K562 (cell line): Measurements from ENCODE around the gene STYX. TPM values are rescaled to one million over a fixed set of nuclear protein-coding genes. Genes with fewer than 3 reads are reported as not detected.

Experiments used
- ATAC-seq: fragments of 200-7000 bp; cut with Tn5 transposase; 3 replicates; pipeline ENCODE4 v1.9.1; 2020; ENCODE audit warnings: moderate library complexity
- BruUV-seq: library from RNA; stranded (reverse); fragments of 400-500 nt; replicated peaks from 2 replicates; lab custom pipeline; 2021; lab: Mats Ljungman, UMichigan
- CTCF ChIA-PET: fragments of 300-600 bp; formaldehyde crosslinking; extraction: SDS; loops from one replicate; lab custom pipeline; 2021; ENCODE audit warnings: low intra/inter-chr PET ratio; lab: Yijun Ruan, JAX
- POLR2A ChIA-PET: fragments of 300-600, 350-650 bp; sonication (Branson Sonifier 250); formaldehyde crosslinking; extraction: SDS; loops from one replicate; lab custom pipeline; 2021; ENCODE audit warnings: antibody characterized with exemption, inconsistent platforms; lab: Yijun Ruan, JAX
- DNase-seq, 4 experiments: peaks; one replicate each; pipeline versions ENCODE4 v3.0.0 to v3.0.0-alpha.2; 2011 to 2018; ENCODE audit warnings: low spot score in 3 of 4, mixed read lengths in 3 of 4; ENCODE audit errors: extremely low read depth in 1 of 4
- FAIRE-seq: peaks from 2 replicates; lab custom pipeline; 2011; peaks lifted over from hg19 to GRCh38; lab: Jason Lieb, UNC
- H2AFZ ChIP-seq: 2 replicates; pipeline ENCODE4 v1.6.0; 2011; ENCODE audit warnings: low read depth, low read length, control low read depth, inconsistent platforms
- H3K27ac ChIP-seq: fragments of 200-600 bp; 3 replicates; pipeline ENCODE4 v1.8.0; 2011; ENCODE audit warnings: low read depth, mild to moderate bottlenecking, control low read depth, inconsistent platforms, low read length, moderate library complexity, mixed read lengths; ENCODE audit errors: extremely low read depth
- H3K27me3 ChIP-seq, 2 experiments: fragments of 300-600 bp in 1 of 2; 2 replicates in 1 of 2; 3 replicates in 1 of 2; pipeline versions ENCODE4 v1.6.0 to v1.8.0; 2011; ENCODE audit warnings: inconsistent platforms in 2 of 2, low read length in 2 of 2, mild to moderate bottlenecking in 1 of 2, mixed read lengths in 1 of 2, moderate library complexity in 1 of 2; ENCODE audit not compliant: control insufficient read depth in 2 of 2, insufficient read depth in 2 of 2
- H3K36me3 ChIP-seq: fragments of 300-600 bp; 3 replicates; pipeline ENCODE4 v1.8.0; 2011; ENCODE audit warnings: mild to moderate bottlenecking, low read length, inconsistent platforms; ENCODE audit not compliant: control insufficient read depth, insufficient read depth
- H3K4me1 ChIP-seq, 2 experiments: fragments of 200-600 bp in 1 of 2; replicated peaks in 1 of 2; 2 replicates in 1 of 2; 3 replicates in 1 of 2; pipeline versions ENCODE4 v1.5.1 to v1.8.0; 2011; ENCODE audit warnings: inconsistent platforms in 2 of 2, low read length in 2 of 2, mild to moderate bottlenecking in 1 of 2, mixed read lengths in 1 of 2, moderate library complexity in 1 of 2; ENCODE audit not compliant: control insufficient read depth in 2 of 2, insufficient read depth in 2 of 2
- H3K4me2 ChIP-seq: 2 replicates; pipeline ENCODE4 v1.6.1; 2011; ENCODE audit warnings: low read length, control low read depth, inconsistent platforms, mixed read lengths; ENCODE audit not compliant: insufficient read depth
- H3K4me3 ChIP-seq: fragments of 200-600 bp; sonication (generic), shearing (Covaris generic); 2 replicates; pipeline ENCODE4 v1.5.1; 2016; ENCODE audit warnings: control low read depth, inconsistent platforms
- H3K79me2 ChIP-seq: fragments of 200-600 bp; 3 replicates; pipeline ENCODE4 v1.8.0; 2011; ENCODE audit warnings: low read length, inconsistent platforms; ENCODE audit not compliant: control insufficient read depth, insufficient read depth
- H3K9ac ChIP-seq, 2 experiments: 2 replicates each; pipeline versions ENCODE4 v1.6.0 to v1.6.1; 2011; ENCODE audit warnings: low read depth in 2 of 2, low read length in 2 of 2, control low read depth in 1 of 2, inconsistent platforms in 1 of 2, mild to moderate bottlenecking in 1 of 2, mixed read lengths in 1 of 2; ENCODE audit not compliant: insufficient read depth in 1 of 2
- H3K9me1 ChIP-seq: one replicate; pipeline ENCODE4 v1.6.0; 2011; ENCODE audit warnings: inconsistent platforms, mild to moderate bottlenecking, low read length, moderate library complexity; ENCODE audit not compliant: control insufficient read depth, insufficient read depth
- H3K9me3 ChIP-seq: replicated peaks from 2 replicates; pipeline ENCODE4 v1.5.1; 2011; ENCODE audit warnings: low read depth, low read length, inconsistent platforms; ENCODE audit not compliant: control insufficient read depth, insufficient read depth
- H4K20me1 ChIP-seq: replicated peaks from 2 replicates; pipeline ENCODE4 v1.6.1; 2011; ENCODE audit warnings: low read length, inconsistent platforms, mixed read lengths; ENCODE audit not compliant: control insufficient read depth, insufficient read depth
- MCM3 ChIP-seq: fragments of 450-650 bp; IDR thresholded peaks from 2 replicates; pipeline ENCODE4 v1.6.1; 2016
- POLR2H ChIP-seq: IDR thresholded peaks from 2 replicates; pipeline ENCODE4 v1.6.1; 2016; ENCODE audit warnings: missing genetic modification characterization, low read depth, mild to moderate bottlenecking, control low read depth, missing compliant biosample characterization, moderate library complexity
- WGBS: fragments of 100-300 bp; shearing (Covaris generic); methylation state at CpG from one replicate; pipeline ENCODE4 v1.1.6; 2016; ENCODE audit warnings: low coverage, mixed read lengths; ENCODE audit not compliant: insufficient coverage; ENCODE audit errors: missing lambda C conversion rate; 5-methylcytosine and 5-hydroxymethylcytosine counted together
- in situ Hi-C: fragments of 300-500 bp; cut with MboI; formaldehyde crosslinking; loops from 4 replicates; pipeline ENCODE4 v1.15.0; 2018; ENCODE audit warnings: inconsistent platforms, mixed read lengths
- intact Hi-C: fragments of 100-400 bp; cut with micrococcal nuclease; formaldehyde crosslinking; loops from 2 replicates; pipeline ENCODE4 v1.14.2; 2022
- polyA plus RNA-seq, 8 experiments: library from polyadenylated mRNA; depleted of rRNA in 4 of 8; stranded (reverse) in 5 of 8; unstranded in 3 of 8; fragments of >200 nt; fragmentation: Nextera tagmentation in 2 of 8; fragmentation: Illumina TruSeq in 1 of 8; extraction: Ambion mirVana in 2 of 8; extraction: Trizol in 1 of 8; gene quantifications; 2 replicates each; pipeline versions ENCODE4 v1.2.1 to v1.2.3, GENCODE V29; 2011 to 2014; ENCODE audit warnings: inconsistent platforms in 1 of 8, missing spikeins in 1 of 8
- total RNA-seq, 7 experiments: library from RNA; depleted of rRNA in 6 of 7; stranded (reverse); fragments of >200 nt in 6 of 7; fragmentation: Illumina TruSeq in 2 of 7; extraction: Trizol in 2 of 7; gene quantifications; 2 replicates each; pipeline versions ENCODE4 v1.2.1 to v1.2.3, GENCODE V29; 2011 to 2021; ENCODE audit warnings: low replicate concordance in 1 of 7
- TF ChIP-seq, protein P1 (sequence below): fragments of 450-650 bp; formaldehyde crosslinking; IDR thresholded peaks from 2 replicates; pipeline ENCODE4 v1.4.0; 2020; ENCODE audit warnings: mild to moderate bottlenecking, mixed read lengths
- TF ChIP-seq, protein P2 (sequence below): sonication (generic); formaldehyde crosslinking; IDR thresholded peaks from 2 replicates; pipeline ENCODE4 v1.8.1; 2023; ENCODE audit warnings: mild to moderate bottlenecking, missing genetic modification reagents, moderate library complexity

The STYX gene
- total and polyA plus RNA-seq, 9 of the 15 experiments (the other 6 are each of a cell fraction or from before 2014, with no cell fraction given) = 5.0 to 15.4 (median 10.6) TPM

- CTCF ChIA-PET = no interaction called here
- no TSS peak for BruUV-seq
- 0 out of 2 replicates have a peak overlapping the region, but pooled peaks have one; percentile 44 for H2AFZ ChIP-seq
Observed at GRCh38 chr14:52729585-52729924, 411 bp upstream of the STYX start.

More at GRCh38 chr14:52729585-52729924, 411 bp upstream of the STYX start:
- peaks cover 41% of the 10 kb centered on the region for H3K79me2 ChIP-seq
- no peaks in the 10 kb centered on the region for H3K9me3 ChIP-seq
- peak overlapping the region; percentile 20; the same call in 1 of the 3 replicates for H3K27ac ChIP-seq
- no peak for DNase-seq
- 0 out of 2 replicates have a peak overlapping the region, but pooled peaks have one; percentile 21 for H3K4me2 ChIP-seq
- no peak for ATAC-seq
- no peaks in the 10 kb centered on the region for H3K9me1 ChIP-seq
- 0 out of 2 replicates have a peak, but pooled peaks have one; percentile 21 for TF ChIP-seq POLR2H (tag)
- no peak for TF ChIP-seq MCM3
- TF ChIP-seq, protein P1, sequence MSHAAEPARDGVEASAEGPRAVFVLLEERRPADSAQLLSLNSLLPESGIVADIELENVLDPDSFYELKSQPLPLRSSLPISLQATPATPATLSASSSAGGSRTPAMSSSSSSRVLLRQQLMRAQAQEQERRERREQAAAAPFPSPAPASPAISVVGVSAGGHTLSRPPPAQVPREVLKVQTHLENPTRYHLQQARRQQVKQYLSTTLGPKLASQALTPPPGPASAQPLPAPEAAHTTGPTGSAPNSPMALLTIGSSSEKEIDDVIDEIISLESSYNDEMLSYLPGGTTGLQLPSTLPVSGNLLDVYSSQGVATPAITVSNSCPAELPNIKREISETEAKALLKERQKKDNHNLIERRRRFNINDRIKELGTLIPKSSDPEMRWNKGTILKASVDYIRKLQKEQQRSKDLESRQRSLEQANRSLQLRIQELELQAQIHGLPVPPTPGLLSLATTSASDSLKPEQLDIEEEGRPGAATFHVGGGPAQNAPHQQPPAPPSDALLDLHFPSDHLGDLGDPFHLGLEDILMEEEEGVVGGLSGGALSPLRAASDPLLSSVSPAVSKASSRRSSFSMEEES (CRISPR knock-in tag) = peak; percentile 16; the same call in 1 of the 2 replicates
- TF ChIP-seq, protein P2, sequence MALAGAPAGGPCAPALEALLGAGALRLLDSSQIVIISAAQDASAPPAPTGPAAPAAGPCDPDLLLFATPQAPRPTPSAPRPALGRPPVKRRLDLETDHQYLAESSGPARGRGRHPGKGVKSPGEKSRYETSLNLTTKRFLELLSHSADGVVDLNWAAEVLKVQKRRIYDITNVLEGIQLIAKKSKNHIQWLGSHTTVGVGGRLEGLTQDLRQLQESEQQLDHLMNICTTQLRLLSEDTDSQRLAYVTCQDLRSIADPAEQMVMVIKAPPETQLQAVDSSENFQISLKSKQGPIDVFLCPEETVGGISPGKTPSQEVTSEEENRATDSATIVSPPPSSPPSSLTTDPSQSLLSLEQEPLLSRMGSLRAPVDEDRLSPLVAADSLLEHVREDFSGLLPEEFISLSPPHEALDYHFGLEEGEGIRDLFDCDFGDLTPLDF (CRISPR knock-in tag) = no peak
- FAIRE-seq = no peak
- H3K36me3 ChIP-seq = peaks cover 51% of the 10 kb centered on the region; the same call in 1 of the 3 replicates
- no peak overlapping the region for H3K9ac ChIP-seq
- WGBS = 3% methylated on average over 8 of the region's 8 CpGs
- in situ Hi-C loops (no loop called here), intact Hi-C loops (no loop called here)
- POLR2A ChIA-PET = interaction anchor here (0.9 to 2.2 kb wide), 5 partner anchors 10 to 178 kb away, joined by 3 to 8 read pairs (median 4); partner anchors contain the start of genes GPR137C and TXNDC16
- H4K20me1 ChIP-seq = no peaks in the 10 kb centered on the region
- H3K4me3 ChIP-seq = peak overlapping the region; percentile 99; the same call in 1 of the 2 replicates
- no peaks in the 10 kb centered on the region for H3K27me3 ChIP-seq
- peaks cover 0 to 12% of the 10 kb centered on the region in 2 experiments; a peak in 3 of 5 replicates for H3K4me1 ChIP-seq
